ENCODE measurements around the gene TEX101.

The TEX101 gene

GRCh38 chr19:43467730-43468129, 53.0 kb downstream of the TEX101 start:
- Histone ChIP-seq H3K4me3 (no peak overlapping the region), H3K9me3 (no peaks in the 10 kb centered on the region)

More at GRCh38 chr19:43467730-43468129, 53.0 kb downstream of the TEX101 start:
- no peak overlapping the region for H3K27ac ChIP-seq
- peaks cover 0 to 20% (median 11%) of the 10 kb centered on the region in 4 donors for H3K4me1 ChIP-seq
- H3K27me3 ChIP-seq, result peaks cover 0 to 9% of the 10 kb centered on the region in 2 donors
- no peak for TF ChIP-seq CTCF (IDR thresholded peaks at IDR 0.05)
- no peaks in the 10 kb centered on the region for H3K36me3 ChIP-seq
- no peak for DNase-seq
- intact Hi-C loops (cut with DNase I; ENCODE audit: low total_unique reads), result no loop called here
